CD14-positive monocyte (primary cell): Measurements from ENCODE around the gene FGGY. TPM values are rescaled to one million over a fixed set of nuclear protein-coding genes. Genes with fewer than 3 reads are reported as not detected.

Experiments used
- DNase-seq, 3 donors: peaks; one replicate each; pipeline ENCODE4 v3.0.0-alpha.2; 2011 to 2022
- H2AFZ ChIP-seq: 2 replicates; pipeline ENCODE4 v1.6.0; 2012; ENCODE audit warnings: mild to moderate bottlenecking, low read depth, low read length, inconsistent platforms; ENCODE audit not compliant: insufficient read depth, poor library complexity, severe bottlenecking
- H3K27ac ChIP-seq, 2 donors: 1 replicate in 1 of 2; 2 replicates in 1 of 2; pipeline ENCODE4 v1.5.1; 2012 to 2013; ENCODE audit warnings: low read length in 2 of 2, control low read depth in 1 of 2, inconsistent platforms in 1 of 2, low read depth in 1 of 2, mild to moderate bottlenecking in 1 of 2
- H3K27me3 ChIP-seq, 2 donors: one replicate each; pipeline versions ENCODE4 v1.6.0 to v1.6.1; 2011 to 2013; ENCODE audit warnings: low read length in 2 of 2; ENCODE audit not compliant: control insufficient read depth in 2 of 2, insufficient read depth in 2 of 2
- H3K36me3 ChIP-seq, 2 donors: replicated peaks in 1 of 2; 1 replicate in 1 of 2; 2 replicates in 1 of 2; pipeline versions ENCODE4 v1.5.1 to v1.6.1; 2012 to 2013; ENCODE audit warnings: low read length in 2 of 2, control low read depth in 1 of 2, inconsistent platforms in 1 of 2, mild to moderate bottlenecking in 1 of 2; ENCODE audit not compliant: insufficient read depth in 2 of 2, control insufficient read depth in 1 of 2
- H3K4me1 ChIP-seq, 2 donors: 1 replicate in 1 of 2; 2 replicates in 1 of 2; pipeline versions ENCODE4 v1.5.1 to v1.6.1; 2012 to 2013; ENCODE audit warnings: low read length in 2 of 2, control low read depth in 1 of 2, inconsistent platforms in 1 of 2, mild to moderate bottlenecking in 1 of 2, moderate library complexity in 1 of 2; ENCODE audit not compliant: insufficient read depth in 2 of 2, control insufficient read depth in 1 of 2
- H3K4me2 ChIP-seq: replicated peaks from 2 replicates; pipeline ENCODE3; 2012; ENCODE audit warnings: low read length, moderate library complexity, mild to moderate bottlenecking; ENCODE audit not compliant: poor library complexity, severe bottlenecking; ENCODE audit errors: extremely low read depth
- H3K4me3 ChIP-seq, 3 experiments: fragments of 200-600 bp in 1 of 3; sonication (generic) in 1 of 3; replicated peaks in 1 of 3; 1 replicate in 2 of 3; 2 replicates in 1 of 3; pipeline ENCODE4 v1.5.1; 2011 to 2013; ENCODE audit warnings: low read length in 3 of 3, mild to moderate bottlenecking in 3 of 3, control low read depth in 2 of 3, low read depth in 2 of 3, inconsistent platforms in 1 of 3, moderate library complexity in 1 of 3
- H3K79me2 ChIP-seq: 2 replicates; pipeline ENCODE4 v1.6.0; 2012; ENCODE audit warnings: mild to moderate bottlenecking, control low read depth, inconsistent platforms, low read length, moderate library complexity; ENCODE audit not compliant: insufficient read depth
- H3K9ac ChIP-seq: 2 replicates; pipeline ENCODE4 v1.6.0; 2017; ENCODE audit warnings: low read length, mild to moderate bottlenecking; ENCODE audit not compliant: insufficient read depth, poor library complexity, severe bottlenecking
- H3K9me3 ChIP-seq, 2 donors: replicated peaks in 1 of 2; 1 replicate in 1 of 2; 2 replicates in 1 of 2; pipeline versions ENCODE4 v1.5.1 to v1.6.1; 2012 to 2013; ENCODE audit warnings: low read length in 2 of 2, control low read depth in 1 of 2; ENCODE audit not compliant: control insufficient read depth in 1 of 2, insufficient read depth in 1 of 2
- H4K20me1 ChIP-seq: 2 replicates; pipeline ENCODE4 v1.6.0; 2012; ENCODE audit warnings: mild to moderate bottlenecking, low read length, control low read depth, moderate library complexity; ENCODE audit not compliant: insufficient read depth
- H3K27ac Mint-ChIP-seq, 7 donors: one replicate each; pipeline ENCODE4 v1.8.0; 2020; ENCODE audit warnings: mild to moderate bottlenecking in 7 of 7, mixed read lengths in 7 of 7, moderate library complexity in 6 of 7, inconsistent platforms in 2 of 7
- H3K27me3 Mint-ChIP-seq, 3 donors: one replicate each; pipeline ENCODE4 v1.8.0; 2021 to 2022; ENCODE audit warnings: low read depth in 3 of 3, mild to moderate bottlenecking in 3 of 3, mixed read lengths in 3 of 3, moderate library complexity in 3 of 3, inconsistent platforms in 1 of 3
- H3K36me3 Mint-ChIP-seq, 2 donors: one replicate each; pipeline ENCODE4 v1.8.0; 2020; ENCODE audit warnings: mixed read lengths in 2 of 2, inconsistent platforms in 1 of 2, mild to moderate bottlenecking in 1 of 2
- H3K4me1 Mint-ChIP-seq: one replicate; pipeline ENCODE4 v1.8.0; 2020; ENCODE audit warnings: mild to moderate bottlenecking, mixed read lengths
- H3K4me3 Mint-ChIP-seq, 2 donors: one replicate each; pipeline ENCODE4 v1.8.0; 2020; ENCODE audit warnings: mild to moderate bottlenecking in 2 of 2, mixed read lengths in 2 of 2, moderate library complexity in 1 of 2
- H3K9me3 Mint-ChIP-seq, 7 donors: one replicate each; pipeline ENCODE4 v1.8.0; 2020 to 2022; ENCODE audit warnings: mixed read lengths in 7 of 7, mild to moderate bottlenecking in 6 of 7, moderate library complexity in 6 of 7, inconsistent platforms in 2 of 7
- CTCF ChIP-seq: fragments of 200-600 bp; IDR thresholded peaks from one replicate; pipeline ENCODE4 v1.8.0; 2022; ENCODE audit warnings: antibody characterized with exemption, mild to moderate bottlenecking
- WGBS: methylation state at CpG from one replicate; pipeline ENCODE4 v1.1.5; 2013; ENCODE audit warnings: missing lambda C conversion rate; ENCODE audit not compliant: insufficient coverage; 5-methylcytosine and 5-hydroxymethylcytosine counted together
- intact Hi-C, 2 donors: fragments of 100-400 bp; cut with micrococcal nuclease; formaldehyde crosslinking; loops; one replicate each; pipeline versions ENCODE4 v1.15.0 to v1.15.1; 2023
- polyA plus RNA-seq, 3 donors: library from polyadenylated mRNA; depleted of rRNA in 1 of 3; unstranded in 2 of 3; stranded (reverse) in 1 of 3; fragments of 300-500 nt in 2 of 3; fragments of >200 nt in 1 of 3; fragmentation: Illumina TruSeq in 2 of 3; gene quantifications; 1 replicate in 2 of 3; 2 replicates in 1 of 3; pipeline ENCODE4 v1.2.3, GENCODE V29; 2012 to 2021

Gene FGGY
- polyA plus RNA-seq, 3 donors: 2.3 to 4.3 (median 2.9) TPM

GRCh38 chr1:59453297-59453968 lies 156.5 kb downstream of the FGGY start:
- H3K9me3 Mint-ChIP-seq: peaks cover 0 to 11% (median 0%) of the 10 kb centered on the region in 7 donors
- TF ChIP-seq CTCF: no peak
- no peak overlapping the region for H3K27ac ChIP-seq
- no peak overlapping the region for H3K4me2 ChIP-seq
- no peaks in the 10 kb centered on the region for H3K9me3 ChIP-seq
- H3K27ac Mint-ChIP-seq: peak overlapping the region in 2 of 7 donors; percentile 43 to 61
- no peak overlapping the region for H3K9ac ChIP-seq
- peak; percentile 32 to 48 (median 48) for DNase-seq
- no peaks in the 10 kb centered on the region for H3K27me3 ChIP-seq
- H3K79me2 ChIP-seq: no peaks in the 10 kb centered on the region
- no peaks in the 10 kb centered on the region for H4K20me1 ChIP-seq
- peak overlapping the region; percentile 40 for H2AFZ ChIP-seq
- peaks cover 8% of the 10 kb centered on the region in 2 donors for H3K4me1 ChIP-seq
- WGBS: 43% methylated on average over 2 of the region's 2 CpGs
- H3K27me3 Mint-ChIP-seq: peaks cover 0 to 3% (median 0%) of the 10 kb centered on the region in 3 donors
- peaks cover 0 to 1% of the 10 kb centered on the region in 2 donors for H3K36me3 Mint-ChIP-seq
- no peaks in the 10 kb centered on the region for H3K36me3 ChIP-seq
- H3K4me1 Mint-ChIP-seq: peaks cover 13% of the 10 kb centered on the region
- intact Hi-C loops: no loop called here
- H3K4me3 Mint-ChIP-seq: no peak overlapping the region
- H3K4me3 ChIP-seq: no peak overlapping the region

- no peak overlapping the region for H3K4me2 ChIP-seq
- H2AFZ ChIP-seq: no peak overlapping the region
- no peaks in the 10 kb centered on the region for H4K20me1 ChIP-seq
- intact Hi-C loops: no loop called here
- H3K9me3 ChIP-seq: peaks cover 4 to 8% of the 10 kb centered on the region in 2 donors
- Mint-ChIP-seq H3K27me3 (peaks cover 0 to 3% (median 0%) of the 10 kb centered on the region in 3 donors), H3K9me3 (peaks cover 0 to 8% (median 6%) of the 10 kb centered on the region in 7 donors), H3K36me3 (no peaks in the 10 kb centered on the region), H3K4me1 (peaks cover 13% of the 10 kb centered on the region), H3K4me3 (no peak overlapping the region), H3K27ac (peak overlapping the region in 2 of 7 donors; percentile 21 to 72)
- H3K4me3 ChIP-seq: no peak overlapping the region
- H3K36me3 ChIP-seq: no peaks in the 10 kb centered on the region
- no peaks in the 10 kb centered on the region for H3K79me2 ChIP-seq
- DNase-seq: peak in 2 of 3 donors; percentile 2 to 31
- peaks cover 8% of the 10 kb centered on the region in 2 donors for H3K4me1 ChIP-seq
- no CpG with 5 or more reads among the region's 2 CpGs for WGBS
- no peak overlapping the region for H3K27ac ChIP-seq
- no peaks in the 10 kb centered on the region for H3K27me3 ChIP-seq
- no peak overlapping the region for H3K9ac ChIP-seq
- no peak for TF ChIP-seq CTCF
Measured at GRCh38 chr1:59455206-59455605, 158.3 kb downstream of the FGGY start.
